RWPE2 (cell line): ENCODE measurements around the gene PLGLB2.
"Not testable (repeated sequence)": the region's sequence is repeated elsewhere in the genome, so short reads cannot be mapped to it uniquely, and the experiment has no call there.

Experiments used
- ATAC-seq: fragments of 200-7000 bp; cut with Tn5 transposase; 3 replicates; pipeline ENCODE4 v1.9.1; 2021; ENCODE audit warnings: low read depth
- DNase-seq: peaks from one replicate; pipeline ENCODE4 v3.0.0-alpha.2; 2020; ENCODE audit warnings: low spot score
- H3K27ac ChIP-seq: fragments of 450-650 bp; 2 replicates; pipeline ENCODE4 v1.5.1; 2017; ENCODE audit warnings: mild to moderate bottlenecking; ENCODE audit not compliant: poor library complexity, severe bottlenecking
- H3K27me3 ChIP-seq: fragments of 250-450 bp; sonication (Bioruptor Pico); 2 replicates; pipeline ENCODE4 v1.5.1; 2021; ENCODE audit warnings: mild to moderate bottlenecking, moderate library complexity; ENCODE audit not compliant: insufficient read depth, poor library complexity, severe bottlenecking
- H3K36me3 ChIP-seq: fragments of 250-450 bp; sonication (Bioruptor Pico); 2 replicates; pipeline ENCODE4 v1.5.1; 2020; ENCODE audit warnings: low read depth, mild to moderate bottlenecking, moderate library complexity
- H3K4me1 ChIP-seq: fragments of 250-450 bp; sonication (Bioruptor Pico); 2 replicates; pipeline ENCODE4 v1.5.1; 2021; ENCODE audit warnings: mild to moderate bottlenecking, moderate library complexity; ENCODE audit not compliant: insufficient read depth, poor library complexity, severe bottlenecking
- H3K4me3 ChIP-seq: fragments of 250-450 bp; sonication (Bioruptor Pico); 2 replicates; pipeline ENCODE4 v1.5.1; 2021; ENCODE audit warnings: mild to moderate bottlenecking, moderate library complexity; ENCODE audit not compliant: severe bottlenecking
- H3K9me3 ChIP-seq: fragments of 250-450 bp; sonication (Bioruptor Pico); 2 replicates; pipeline ENCODE4 v1.5.1; 2021; ENCODE audit warnings: mild to moderate bottlenecking, moderate library complexity; ENCODE audit not compliant: severe bottlenecking

Gene PLGLB2

GRCh38 chr2:87747791-87748190 lies at the start of gene PLGLB2:
Gene PLGLB2 (plus strand): TSS chr2:87748087. CDS start chr2:87748154, 67 bp downstream.
- not testable (repeated sequence) for ATAC-seq, H3K9me3 ChIP-seq, H3K4me3 ChIP-seq, H3K36me3 ChIP-seq, H3K27ac ChIP-seq, H3K27me3 ChIP-seq, DNase-seq, H3K4me1 ChIP-seq

- not testable (repeated sequence) for DNase-seq, ATAC-seq
Measured at GRCh38 chr2:87704572-87705323, 43.1 kb upstream of the PLGLB2 start.

GRCh38 chr2:87708368-87708767 lies 39.5 kb upstream of the PLGLB2 start:
- not testable (repeated sequence) for ATAC-seq, H3K27ac ChIP-seq

More at GRCh38 chr2:87704572-87705323, 43.1 kb upstream of the PLGLB2 start:
- H3K36me3 ChIP-seq, H3K4me1 ChIP-seq, H3K27ac ChIP-seq, H3K27me3 ChIP-seq, H3K9me3 ChIP-seq, H3K4me3 ChIP-seq: not testable (repeated sequence)

GRCh38 chr2:87727940-87728599 lies 19.8 kb upstream of the PLGLB2 start:
- H3K4me1 ChIP-seq, H3K27me3 ChIP-seq, DNase-seq, H3K4me3 ChIP-seq, H3K27ac ChIP-seq, H3K36me3 ChIP-seq, H3K9me3 ChIP-seq: not testable (repeated sequence)
- peak; percentile 56 for ATAC-seq

More at GRCh38 chr2:87708368-87708767, 39.5 kb upstream of the PLGLB2 start:
- not testable (repeated sequence) for H3K4me1 ChIP-seq, H3K27me3 ChIP-seq, H3K36me3 ChIP-seq, DNase-seq, H3K9me3 ChIP-seq, H3K4me3 ChIP-seq

GRCh38 chr2:87740928-87741327 lies 7.0 kb upstream of the PLGLB2 start:
- not testable (repeated sequence) for H3K27me3 ChIP-seq, DNase-seq, H3K27ac ChIP-seq, H3K9me3 ChIP-seq, H3K4me1 ChIP-seq, H3K4me3 ChIP-seq, H3K36me3 ChIP-seq
- ATAC-seq: peak; percentile 72

GRCh38 chr2:87742393-87743108 lies 5.3 kb upstream of the PLGLB2 start:
- H3K27me3 ChIP-seq, H3K4me1 ChIP-seq, H3K27ac ChIP-seq, H3K4me3 ChIP-seq, H3K9me3 ChIP-seq, DNase-seq, H3K36me3 ChIP-seq: not testable (repeated sequence)
- ATAC-seq: peak; percentile 51; the same call in 2 of the 3 replicates

GRCh38 chr2:87743638-87744037 lies 4.2 kb upstream of the PLGLB2 start:
- not testable (repeated sequence) for H3K36me3 ChIP-seq, DNase-seq, H3K9me3 ChIP-seq, H3K4me1 ChIP-seq, H3K4me3 ChIP-seq, ATAC-seq, H3K27ac ChIP-seq, H3K27me3 ChIP-seq

- not testable (repeated sequence) for H3K27me3 ChIP-seq, H3K27ac ChIP-seq, H3K4me3 ChIP-seq, H3K4me1 ChIP-seq, H3K36me3 ChIP-seq, H3K9me3 ChIP-seq, DNase-seq
- ATAC-seq: peak; percentile 69
Measured at GRCh38 chr2:87745353-87745951, 2.4 kb upstream of the PLGLB2 start.

- H3K4me3 ChIP-seq, H3K9me3 ChIP-seq, DNase-seq, H3K36me3 ChIP-seq, H3K4me1 ChIP-seq, H3K27ac ChIP-seq, H3K27me3 ChIP-seq, ATAC-seq: not testable (repeated sequence)
Measured at GRCh38 chr2:87748524-87748923, 637 bp downstream of the PLGLB2 start.

- not testable (repeated sequence) for H3K9me3 ChIP-seq, H3K36me3 ChIP-seq, DNase-seq, H3K4me3 ChIP-seq, H3K27ac ChIP-seq, ATAC-seq, H3K27me3 ChIP-seq, H3K4me1 ChIP-seq
Measured at GRCh38 chr2:87750560-87750959, 2.7 kb downstream of the PLGLB2 start.

GRCh38 chr2:87754759-87755158 lies 6.9 kb downstream of the PLGLB2 start:
- ATAC-seq, H3K27me3 ChIP-seq, DNase-seq, H3K27ac ChIP-seq, H3K4me3 ChIP-seq, H3K9me3 ChIP-seq, H3K36me3 ChIP-seq, H3K4me1 ChIP-seq: not testable (repeated sequence)
